ENCODE results near the gene DGCR6.
"Not testable (repeated sequence)": the region's sequence is repeated elsewhere in the genome, so short reads cannot be mapped to it uniquely, and the experiment has no call there.

DGCR6 gene

DNA sequence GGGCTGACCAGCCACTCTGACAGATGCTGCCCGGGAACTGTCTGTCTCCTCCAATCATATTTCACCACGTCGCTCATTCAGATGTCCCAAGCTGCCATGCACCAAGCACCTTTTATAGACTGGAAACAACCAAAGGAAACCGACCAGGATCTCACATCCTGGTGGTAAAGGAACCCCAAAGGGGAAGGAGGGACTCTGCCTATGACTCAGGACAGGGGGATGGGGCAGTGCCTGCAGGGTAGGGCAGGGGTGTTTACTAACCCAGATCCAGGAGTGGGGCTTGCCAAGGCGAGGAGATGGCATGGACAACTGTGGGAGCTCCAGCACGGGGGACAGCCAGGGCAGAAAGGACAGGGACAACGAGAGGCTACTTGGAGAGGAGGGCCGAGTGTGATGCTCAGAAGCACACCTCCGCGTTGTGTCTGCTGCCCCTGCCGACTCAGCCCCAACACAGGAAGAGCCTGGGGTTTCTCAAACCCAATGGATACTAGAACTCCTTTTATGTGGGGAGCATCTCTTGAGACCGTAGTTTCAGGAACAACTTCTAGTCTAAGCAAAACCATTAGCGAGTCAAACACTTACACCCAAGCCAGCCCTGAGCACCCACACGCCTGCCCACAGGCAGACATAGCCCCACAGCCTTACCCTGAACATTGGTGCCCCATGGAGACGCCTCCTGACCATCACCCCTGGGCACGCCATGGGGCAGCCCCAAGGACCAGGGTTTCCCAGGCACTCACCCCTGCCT is 26.0 kb downstream of the DGCR6 start:
- DNase-seq: no peak

- no peak for DNase-seq
These were observed 27.8 kb downstream of the DGCR6 start for GRCh38 chr22:18933914-18934313.

DNA sequence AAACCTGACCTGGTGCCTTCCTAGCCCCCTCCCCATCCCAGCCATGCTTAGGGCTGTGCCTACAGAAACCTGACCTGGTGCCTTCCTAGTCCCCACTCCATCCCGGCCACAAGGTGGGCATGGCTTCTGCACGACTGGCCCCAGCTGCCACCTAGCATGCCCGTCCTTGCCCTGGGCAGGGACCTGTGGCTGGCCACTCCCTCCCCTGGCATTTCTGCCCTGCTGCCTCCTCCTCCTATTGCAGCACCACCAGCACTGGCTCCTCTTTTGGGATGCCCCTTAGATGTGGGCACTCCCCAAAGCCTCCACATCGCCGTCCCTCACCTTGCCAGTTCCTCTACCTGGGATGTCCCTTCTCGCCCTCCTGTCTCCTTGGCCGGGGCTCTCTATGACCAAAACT is 28.6 kb downstream of the DGCR6 start:
- DNase-seq: not testable (repeated sequence)

DNA sequence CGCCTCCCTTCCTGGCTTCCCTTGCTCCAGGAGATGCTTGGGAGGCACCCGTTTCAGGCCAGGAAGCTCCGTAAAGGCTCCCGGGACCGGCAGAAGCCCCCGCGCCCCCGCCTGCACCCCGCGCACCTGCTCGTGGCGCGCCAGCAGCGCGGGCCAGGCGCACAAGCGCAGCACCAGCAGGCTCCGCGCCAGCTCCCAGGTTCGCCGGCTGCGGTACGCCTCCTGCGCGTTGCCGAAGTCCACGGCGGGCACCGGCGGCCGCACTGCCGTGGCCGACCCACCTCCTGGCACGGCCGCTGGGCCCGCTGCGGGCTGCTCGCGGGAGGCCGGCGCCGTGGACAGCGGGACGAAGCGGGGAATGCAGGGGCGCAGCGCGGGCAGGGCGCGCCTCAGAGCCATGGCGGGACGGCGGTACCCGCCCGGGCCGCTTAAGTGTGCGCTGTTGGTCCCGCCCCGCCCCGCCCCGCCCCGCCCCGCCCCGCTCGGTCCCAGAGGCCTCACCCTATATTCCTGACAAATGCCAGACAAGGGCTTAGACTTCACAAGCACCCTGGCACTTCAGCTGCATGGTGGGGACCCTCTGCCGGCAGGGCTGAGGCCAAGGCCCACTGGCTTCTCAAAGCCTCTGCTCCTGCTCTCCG is 29.9 kb downstream of the DGCR6 start, which contains the start of gene PRODH:
Gene PRODH, minus strand, starts transcription at position 405 of the 641 bp plus-strand sequence. Its CDS starts 6 bp downstream, at position 399.
- DNase-seq: no peak

GRCh38 chr22:18938691-18939090 is 32.6 kb downstream of the DGCR6 start:
- DNase-seq: not testable (repeated sequence)

GRCh38 chr22:18947105-18947504 is 41.0 kb downstream of the DGCR6 start:
- not testable (repeated sequence) for DNase-seq

DNA sequence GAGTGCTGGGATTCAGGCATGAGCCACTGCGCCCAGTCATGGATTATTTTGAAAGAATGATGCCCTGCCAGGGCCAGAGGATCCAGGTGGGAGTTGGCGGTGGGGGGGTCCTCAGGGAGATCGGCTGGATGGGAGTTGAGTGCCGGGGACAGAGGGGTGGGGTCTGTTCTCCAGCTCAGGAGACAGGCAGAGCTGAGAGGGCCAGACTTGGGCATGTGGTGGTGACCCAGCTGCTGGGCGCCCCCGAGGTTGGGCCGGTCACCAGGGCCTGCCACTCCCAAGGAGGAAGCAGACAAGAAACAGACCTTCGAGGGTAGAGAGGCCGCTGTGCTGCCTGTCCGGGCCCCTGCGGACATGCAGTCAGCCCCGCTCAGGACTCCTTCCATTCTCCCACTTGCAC is 41.8 kb downstream of the DGCR6 start:
- no peak for DNase-seq

- no peak for DNase-seq
These were observed 44.0 kb downstream of the DGCR6 start for GRCh38 chr22:18950141-18950540.

DNA sequence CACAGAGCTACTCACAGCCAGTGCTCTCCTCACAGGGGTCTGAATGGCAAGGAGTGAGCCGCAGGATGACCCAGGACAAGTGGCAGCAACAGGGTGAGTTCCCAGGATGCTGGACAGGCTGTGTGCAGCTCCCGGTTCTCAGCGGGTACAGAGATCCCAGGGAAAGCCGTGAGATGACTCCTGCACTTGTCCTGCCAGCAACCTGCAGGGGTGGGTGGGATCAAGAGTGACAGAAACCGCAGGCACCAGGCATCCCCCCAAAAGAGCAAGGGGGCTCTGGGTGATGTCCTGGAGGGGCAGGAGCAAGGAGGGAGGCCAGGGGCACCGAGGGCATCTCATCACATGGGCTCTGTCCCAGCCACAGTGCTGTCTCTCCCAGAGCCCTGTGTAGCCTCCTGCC is 45.9 kb downstream of the DGCR6 start:
- no peak for DNase-seq

DNA sequence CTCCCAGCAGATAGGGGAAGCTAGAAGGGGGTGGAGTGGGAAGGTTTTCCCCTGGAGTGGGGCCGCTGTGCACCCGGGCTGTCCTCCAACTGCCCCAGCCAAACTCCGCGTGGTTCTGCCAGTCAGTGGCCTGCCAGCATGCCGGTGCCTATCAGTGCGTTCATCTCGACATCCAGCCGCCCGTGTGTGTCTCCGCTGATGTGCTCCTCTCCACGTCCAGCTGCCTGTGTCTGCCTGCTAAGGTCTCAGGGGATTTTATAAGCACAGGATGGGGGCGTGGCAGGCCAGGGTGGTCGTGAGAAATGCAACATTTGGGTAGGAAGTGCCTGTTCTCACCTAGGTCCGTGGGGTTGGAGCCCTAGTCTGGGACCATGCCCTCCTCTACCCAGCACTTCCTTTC is 47.0 kb downstream of the DGCR6 start:
- not testable (repeated sequence) for DNase-seq

DNA sequence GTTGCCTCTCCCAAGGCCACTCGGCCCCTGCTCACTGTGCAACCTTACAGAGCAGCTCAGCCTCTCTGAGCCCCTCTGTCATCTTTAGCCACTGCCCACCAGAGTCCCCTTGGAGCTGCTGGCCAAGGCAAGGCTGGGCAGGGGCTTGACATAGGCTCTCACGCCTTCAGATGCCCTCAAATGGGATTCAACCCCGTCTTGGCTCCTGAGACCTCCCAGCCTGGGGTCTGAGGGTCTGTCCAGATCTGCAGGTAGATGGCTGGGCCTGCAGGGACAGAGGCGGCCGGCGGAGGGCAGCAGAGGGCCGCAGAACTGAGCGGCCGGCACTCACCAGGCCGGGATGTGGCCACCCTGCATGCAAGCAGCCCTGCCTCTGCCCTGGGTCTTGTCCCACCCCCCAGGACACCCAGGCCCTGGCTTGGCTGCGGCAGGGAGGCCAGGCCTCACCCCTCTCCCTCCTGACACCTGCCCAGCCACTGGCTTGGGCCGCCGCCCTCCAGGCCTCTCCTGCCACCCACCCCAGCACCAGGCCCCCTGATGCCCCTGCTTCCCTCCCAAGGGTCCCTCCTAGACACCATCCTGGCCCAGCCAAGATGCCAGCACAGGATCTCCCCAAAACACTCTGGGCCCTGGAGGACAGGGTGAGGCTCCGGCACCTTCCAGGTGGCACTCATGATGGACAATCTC is 48.3 kb downstream of the DGCR6 start:
- peak; percentile 60 to 80 (median 67) for DNase-seq

DNA sequence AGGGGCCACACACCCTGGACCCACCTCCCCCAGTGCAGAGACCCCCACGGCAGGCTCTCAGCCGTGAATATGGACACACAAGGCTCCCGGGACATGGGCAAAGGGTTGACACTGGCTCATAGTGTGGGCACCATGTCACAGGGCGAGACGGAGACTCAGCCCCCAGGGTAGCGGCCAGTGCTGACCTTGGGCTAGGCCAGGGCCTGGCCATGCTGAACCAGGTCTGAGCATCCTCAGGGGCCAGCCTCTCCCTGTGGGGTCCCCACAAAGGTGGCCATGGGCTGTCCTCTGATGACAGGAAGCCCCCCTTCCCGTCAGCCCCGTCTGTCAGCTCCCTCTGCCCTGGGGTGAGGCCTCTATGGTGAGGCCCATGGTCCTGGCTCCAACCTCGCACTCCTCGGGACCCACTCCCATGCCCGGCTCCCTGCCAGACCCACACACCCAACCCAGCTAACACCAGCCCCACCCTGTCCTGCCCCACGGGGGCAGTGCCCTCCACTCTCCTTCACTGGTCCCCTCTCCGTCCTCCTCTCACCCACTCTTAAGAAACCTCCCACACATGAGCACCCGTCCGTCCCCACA is 49.0 kb downstream of the DGCR6 start:
- DNase-seq: no peak

- DNase-seq: no peak
These were observed 49.6 kb downstream of the DGCR6 start for GRCh38 chr22:18955696-18956095.

- DNase-seq: not testable (repeated sequence)
These were observed 50.2 kb downstream of the DGCR6 start for GRCh38 chr22:18956121-18956895.

DNA sequence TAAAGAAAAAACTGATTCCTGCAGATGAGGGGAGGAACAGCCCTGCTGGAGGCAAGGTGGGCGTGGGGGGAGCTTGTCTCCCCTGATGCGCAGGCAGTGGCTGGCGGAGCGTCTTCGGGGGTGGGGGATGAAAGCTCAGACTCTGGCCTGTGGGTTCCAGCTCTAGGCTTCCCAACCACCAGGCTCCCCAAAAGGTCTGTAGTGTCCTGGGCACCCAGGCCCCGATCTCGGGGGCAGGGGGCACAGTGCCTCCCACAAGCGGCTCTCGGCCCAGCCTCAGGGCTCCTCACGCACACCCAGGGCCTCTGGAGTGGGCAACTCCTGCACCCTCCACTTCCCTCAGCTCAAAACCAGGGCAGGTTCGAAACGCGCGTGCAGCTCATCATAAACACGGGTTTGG is 50.8 kb downstream of the DGCR6 start:
- not testable (repeated sequence) for DNase-seq

GRCh38 chr22:18957621-18958320 is 51.7 kb downstream of the DGCR6 start:
- DNase-seq: not testable (repeated sequence)

- not testable (repeated sequence) for DNase-seq
These were observed 52.2 kb downstream of the DGCR6 start for GRCh38 chr22:18958321-18958705.

GRCh38 chr22:18958738-18959137 is 52.6 kb downstream of the DGCR6 start:
- not testable (repeated sequence) for DNase-seq

GRCh38 chr22:18959266-18959665 is 53.1 kb downstream of the DGCR6 start:
- not testable (repeated sequence) for DNase-seq

GRCh38 chr22:18959741-18960140 is 53.6 kb downstream of the DGCR6 start:
- DNase-seq: not testable (repeated sequence)

DNA sequence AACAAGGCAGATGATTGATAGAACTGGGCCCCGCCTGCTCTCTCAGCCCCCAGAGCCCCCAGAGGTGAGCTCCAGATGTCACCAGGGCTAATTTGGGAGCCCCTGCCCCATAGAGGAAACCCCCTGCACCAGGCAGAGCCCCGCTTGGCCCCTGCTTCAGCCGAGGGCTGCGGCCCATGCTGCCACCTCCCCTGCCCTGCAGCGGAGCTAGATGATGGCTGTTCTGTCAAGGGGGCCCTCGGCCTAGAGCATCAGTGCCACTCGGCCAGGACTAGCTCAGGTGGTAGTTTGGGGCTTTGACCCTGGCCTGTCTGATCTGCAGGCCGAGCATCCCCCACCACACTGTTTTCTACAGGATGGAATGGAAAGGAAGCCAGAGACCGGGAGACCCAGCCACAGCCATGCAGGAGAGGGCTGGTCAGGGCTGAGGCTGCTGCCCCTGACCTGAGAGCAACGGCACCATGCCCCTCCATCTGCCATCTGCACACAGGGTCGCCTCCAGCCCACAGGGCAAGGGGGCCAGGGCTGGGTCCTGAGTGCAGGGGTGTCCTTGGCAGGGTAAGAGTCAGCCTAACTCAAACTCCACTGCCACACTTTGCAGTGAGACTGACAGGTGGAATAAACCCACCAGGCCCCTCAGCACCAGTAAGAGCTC is 54.2 kb downstream of the DGCR6 start:
- DNase-seq: not testable (repeated sequence)

Measured in suppressor macrophage treated with lipopolysaccharide for 1 hour (primary cell).